Measurements from ENCODE around the gene ZNF8. TPM values are rescaled to one million over a fixed set of nuclear protein-coding genes. Genes with fewer than 3 reads are reported as not detected.
"Not testable (repeated sequence)": the region's sequence is repeated elsewhere in the genome, so short reads cannot be mapped to it uniquely, and the experiment has no call there.

The ZNF8 gene
- total RNA-seq, 1 donor from 2014 or later = 21.6 TPM

DNA sequence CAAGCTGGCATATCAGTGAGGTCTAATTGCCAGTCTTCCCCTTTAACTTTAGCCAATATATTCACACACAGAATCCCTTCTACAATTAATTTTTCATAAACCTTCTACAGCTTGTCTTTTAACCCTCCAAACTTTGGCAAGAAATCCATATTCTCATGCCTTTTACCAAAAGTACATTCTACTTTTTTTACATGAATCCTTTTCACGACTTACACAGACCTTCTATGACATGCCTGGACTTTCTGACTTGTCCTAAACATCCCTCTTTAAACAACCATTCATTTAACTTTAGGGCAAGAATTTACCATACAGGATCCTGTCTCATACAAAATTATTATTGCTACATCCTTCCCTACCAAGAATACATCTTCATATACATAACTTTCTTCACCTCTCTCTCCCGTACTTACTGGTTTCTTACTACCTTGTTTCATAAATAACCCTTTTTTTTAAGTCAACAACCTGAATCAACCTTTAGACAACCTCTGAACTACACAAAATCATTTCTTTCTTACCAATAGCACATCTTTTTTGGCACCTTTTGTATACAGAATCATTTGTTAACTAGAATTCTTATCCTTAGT is 26.6 kb upstream of the ZNF8 start:
- no peak for DNase-seq (ENCODE audit: low spot score in 2 of 2, unreplicated experiment in 2 of 2)
- Mint-ChIP-seq H3K4me3 (no peak overlapping the region), H3K36me3 (peaks cover 96% of the 10 kb centered on the region), H3K4me1 (no peaks in the 10 kb centered on the region), H3K27me3 (ENCODE audit: low read depth) (no peaks in the 10 kb centered on the region), H3K9me3 (peaks cover 61% of the 10 kb centered on the region), H3K27ac (no peak overlapping the region)
- TF ChIP-seq, protein P1, sequence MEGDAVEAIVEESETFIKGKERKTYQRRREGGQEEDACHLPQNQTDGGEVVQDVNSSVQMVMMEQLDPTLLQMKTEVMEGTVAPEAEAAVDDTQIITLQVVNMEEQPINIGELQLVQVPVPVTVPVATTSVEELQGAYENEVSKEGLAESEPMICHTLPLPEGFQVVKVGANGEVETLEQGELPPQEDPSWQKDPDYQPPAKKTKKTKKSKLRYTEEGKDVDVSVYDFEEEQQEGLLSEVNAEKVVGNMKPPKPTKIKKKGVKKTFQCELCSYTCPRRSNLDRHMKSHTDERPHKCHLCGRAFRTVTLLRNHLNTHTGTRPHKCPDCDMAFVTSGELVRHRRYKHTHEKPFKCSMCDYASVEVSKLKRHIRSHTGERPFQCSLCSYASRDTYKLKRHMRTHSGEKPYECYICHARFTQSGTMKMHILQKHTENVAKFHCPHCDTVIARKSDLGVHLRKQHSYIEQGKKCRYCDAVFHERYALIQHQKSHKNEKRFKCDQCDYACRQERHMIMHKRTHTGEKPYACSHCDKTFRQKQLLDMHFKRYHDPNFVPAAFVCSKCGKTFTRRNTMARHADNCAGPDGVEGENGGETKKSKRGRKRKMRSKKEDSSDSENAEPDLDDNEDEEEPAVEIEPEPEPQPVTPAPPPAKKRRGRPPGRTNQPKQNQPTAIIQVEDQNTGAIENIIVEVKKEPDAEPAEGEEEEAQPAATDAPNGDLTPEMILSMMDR (IDR thresholded peaks at IDR 0.05; ENCODE audit: unreplicated experiment) = no peak

DNA sequence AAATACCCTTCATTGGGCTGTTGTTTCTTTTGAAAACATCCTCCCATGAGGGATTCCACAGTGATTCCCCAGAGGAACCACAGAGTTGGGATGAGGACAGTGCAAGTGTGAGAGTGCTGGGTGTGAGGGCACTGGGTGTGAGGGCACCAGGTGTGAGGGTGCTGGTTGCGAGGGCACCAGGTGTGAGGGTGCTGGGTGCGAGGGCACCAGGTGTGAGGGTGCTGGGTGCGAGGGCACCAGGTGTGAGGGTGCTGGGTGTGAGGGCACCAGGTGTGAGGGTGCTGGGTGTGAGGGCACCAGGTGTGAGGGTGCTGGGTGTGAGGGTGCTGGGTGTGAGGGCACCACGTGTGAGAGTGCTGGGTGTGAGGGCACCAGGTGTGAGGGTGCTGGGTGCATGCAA is 20.5 kb upstream of the ZNF8 start:
- peaks cover 73% of the 10 kb centered on the region for H3K9me3 Mint-ChIP-seq
- not testable (repeated sequence) for H3K27me3 Mint-ChIP-seq (ENCODE audit: low read depth); DNase-seq (ENCODE audit: low spot score in 2 of 2, unreplicated experiment in 2 of 2); H3K4me1 Mint-ChIP-seq; H3K4me3 Mint-ChIP-seq; H3K27ac Mint-ChIP-seq
- H3K36me3 Mint-ChIP-seq = peaks cover 94% of the 10 kb centered on the region

DNA sequence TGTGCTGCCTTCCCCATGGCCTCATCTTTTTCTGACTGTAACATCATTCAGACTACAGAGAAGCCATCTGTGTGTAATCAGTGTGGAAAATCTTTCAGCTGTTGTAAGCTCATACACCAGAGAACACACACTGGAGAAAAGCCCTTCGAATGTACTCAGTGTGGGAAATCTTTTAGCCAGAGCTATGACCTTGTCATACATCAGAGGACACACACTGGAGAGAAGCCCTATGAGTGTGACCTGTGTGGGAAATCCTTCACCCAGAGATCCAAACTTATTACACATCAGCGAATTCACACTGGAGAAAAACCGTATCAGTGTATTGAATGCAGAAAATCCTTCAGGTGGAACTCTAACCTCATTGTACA is 17.2 kb upstream of the ZNF8 start:
- TF ChIP-seq, protein P1 (IDR thresholded peaks at IDR 0.05; ENCODE audit: unreplicated experiment) = no peak
- Mint-ChIP-seq H3K4me1 (no peaks in the 10 kb centered on the region), H3K36me3 (peaks cover 86% of the 10 kb centered on the region), H3K4me3 (no peak overlapping the region), H3K27ac (no peak overlapping the region), H3K27me3 (ENCODE audit: low read depth) (no peaks in the 10 kb centered on the region), H3K9me3 (peaks cover 54% of the 10 kb centered on the region)
- DNase-seq (ENCODE audit: low spot score in 2 of 2, unreplicated experiment in 2 of 2) = no peak

DNA sequence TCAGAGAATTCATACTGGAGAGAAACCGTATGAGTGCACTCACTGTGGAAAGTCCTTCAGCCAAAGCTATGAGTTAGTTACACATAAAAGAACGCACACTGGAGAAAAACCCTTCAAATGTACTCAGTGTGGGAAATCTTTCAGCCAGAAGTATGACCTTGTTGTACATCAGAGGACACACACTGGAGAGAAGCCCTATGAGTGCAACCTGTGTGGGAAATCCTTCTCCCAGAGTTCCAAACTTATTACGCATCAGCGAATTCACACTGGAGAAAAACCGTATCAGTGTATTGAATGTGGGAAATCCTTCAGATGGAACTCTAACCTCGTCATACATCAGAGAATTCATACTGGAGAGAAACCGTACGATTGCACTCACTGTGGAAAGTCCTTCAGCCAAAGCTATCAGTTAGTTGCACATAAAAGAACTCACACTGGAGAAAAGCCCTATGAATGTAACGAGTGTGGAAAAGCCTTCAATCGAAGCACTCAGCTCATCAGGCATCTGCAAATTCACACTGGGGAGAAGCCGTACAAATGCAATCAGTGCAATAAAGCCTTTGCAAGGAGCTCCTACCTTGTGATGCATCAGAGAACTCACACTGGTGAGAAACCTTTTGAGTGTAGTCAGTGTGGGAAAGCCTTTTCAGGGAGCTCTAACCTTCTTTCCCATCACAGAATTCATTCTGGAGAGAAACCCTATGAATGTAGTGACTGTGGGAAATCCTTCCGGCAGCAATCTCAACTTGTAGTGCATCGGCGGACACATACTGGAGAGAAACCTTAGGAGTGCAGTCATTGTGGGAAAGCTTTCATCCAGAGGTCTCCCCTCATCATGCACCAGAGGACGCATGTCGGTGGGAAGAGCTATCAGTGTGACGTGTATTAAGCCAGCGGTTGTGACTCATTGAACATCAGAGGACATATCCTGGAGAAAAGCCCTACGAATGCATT is 16.5 kb upstream of the ZNF8 start:
- H3K27me3 Mint-ChIP-seq (ENCODE audit: low read depth) = no peaks in the 10 kb centered on the region
- H3K9me3 Mint-ChIP-seq = peaks cover 56% of the 10 kb centered on the region
- H3K27ac Mint-ChIP-seq = no peak overlapping the region
- DNase-seq (ENCODE audit: low spot score in 2 of 2, unreplicated experiment in 2 of 2) = no peak
- TF ChIP-seq, protein P1 (IDR thresholded peaks at IDR 0.05; ENCODE audit: unreplicated experiment) = no peak
- no peaks in the 10 kb centered on the region for H3K4me1 Mint-ChIP-seq
- peaks cover 84% of the 10 kb centered on the region for H3K36me3 Mint-ChIP-seq
- H3K4me3 Mint-ChIP-seq = no peak overlapping the region

DNA sequence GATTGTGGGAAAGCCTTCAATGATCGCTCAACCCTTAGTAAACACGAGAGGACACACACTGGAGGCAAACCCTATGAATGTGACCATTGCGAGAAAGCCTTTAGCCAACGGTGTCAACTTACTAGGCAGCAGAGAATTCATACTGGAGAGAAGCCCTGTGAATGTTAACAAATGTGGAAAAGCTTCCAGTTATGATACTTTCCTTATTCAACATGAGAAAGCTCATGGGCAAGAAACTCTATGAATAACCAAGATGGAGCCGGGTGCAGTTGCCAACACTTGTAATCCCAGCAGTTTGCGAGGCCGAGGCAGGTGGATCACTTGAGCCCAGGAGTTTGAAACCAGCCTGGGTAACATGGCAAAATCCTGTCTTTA is 15.8 kb upstream of the ZNF8 start:
- TF ChIP-seq, protein P1 (IDR thresholded peaks at IDR 0.05; ENCODE audit: unreplicated experiment) = no peak
- no peak for DNase-seq (ENCODE audit: low spot score in 2 of 2, unreplicated experiment in 2 of 2)
- Mint-ChIP-seq H3K9me3 (peaks cover 49% of the 10 kb centered on the region), H3K27me3 (ENCODE audit: low read depth) (no peaks in the 10 kb centered on the region), H3K36me3 (peaks cover 78% of the 10 kb centered on the region), H3K27ac (no peak overlapping the region), H3K4me3 (no peak overlapping the region), H3K4me1 (no peaks in the 10 kb centered on the region)

DNA sequence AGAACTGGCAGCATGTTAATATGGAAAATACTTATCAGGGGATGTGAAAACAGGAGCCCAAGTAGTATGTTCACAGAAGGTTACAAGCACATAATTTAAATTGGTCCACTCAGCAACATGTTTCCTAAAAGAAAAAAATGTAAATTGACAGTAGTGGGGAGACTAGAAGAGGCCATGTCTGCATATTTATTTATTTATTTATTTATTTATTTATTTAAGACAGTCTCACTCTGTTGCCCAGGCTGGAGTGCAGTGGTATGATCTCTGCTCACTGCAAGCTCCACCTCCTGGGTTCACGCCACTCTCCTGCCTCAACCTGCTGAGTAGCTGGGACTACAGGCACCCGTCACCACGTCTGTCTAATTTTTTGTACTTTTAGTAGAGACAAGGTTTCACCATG is 13.7 kb upstream of the ZNF8 start:
- Mint-ChIP-seq H3K4me3 (no peak overlapping the region), H3K36me3 (peaks cover 67% of the 10 kb centered on the region), H3K4me1 (no peaks in the 10 kb centered on the region), H3K27ac (no peak overlapping the region), H3K27me3 (ENCODE audit: low read depth) (no peaks in the 10 kb centered on the region), H3K9me3 (peaks cover 42% of the 10 kb centered on the region)
- no peak for DNase-seq (ENCODE audit: low spot score in 2 of 2, unreplicated experiment in 2 of 2)
- TF ChIP-seq, protein P1 (IDR thresholded peaks at IDR 0.05; ENCODE audit: unreplicated experiment) = no peak
